HFF-Myc (cell line): ENCODE measurements around the gene ZNF638.

Source experiments
- DNase-seq: peaks from one replicate; pipeline ENCODE4 v3.0.0-alpha.2; 2011; ENCODE audit warnings: low read depth; ENCODE audit errors: extremely low read depth
- H3K4me3 ChIP-seq: replicated peaks from 2 replicates; pipeline ENCODE4 v1.5.1; 2011; ENCODE audit warnings: low read depth, mild to moderate bottlenecking, control low read depth, low read length
- TF ChIP-seq, protein P1 (sequence below): IDR thresholded peaks from 2 replicates; pipeline ENCODE4 v1.5.1; 2012; ENCODE audit warnings: mild to moderate bottlenecking, low read depth, low read length, control low read depth; ENCODE audit errors: missing control alignments

The ZNF638 gene

GRCh38 chr2:71467180-71467815 lies 135.7 kb downstream of the ZNF638 start:
- peak overlapping the region; percentile 51 for H3K4me3 ChIP-seq
- TF ChIP-seq, protein P1, sequence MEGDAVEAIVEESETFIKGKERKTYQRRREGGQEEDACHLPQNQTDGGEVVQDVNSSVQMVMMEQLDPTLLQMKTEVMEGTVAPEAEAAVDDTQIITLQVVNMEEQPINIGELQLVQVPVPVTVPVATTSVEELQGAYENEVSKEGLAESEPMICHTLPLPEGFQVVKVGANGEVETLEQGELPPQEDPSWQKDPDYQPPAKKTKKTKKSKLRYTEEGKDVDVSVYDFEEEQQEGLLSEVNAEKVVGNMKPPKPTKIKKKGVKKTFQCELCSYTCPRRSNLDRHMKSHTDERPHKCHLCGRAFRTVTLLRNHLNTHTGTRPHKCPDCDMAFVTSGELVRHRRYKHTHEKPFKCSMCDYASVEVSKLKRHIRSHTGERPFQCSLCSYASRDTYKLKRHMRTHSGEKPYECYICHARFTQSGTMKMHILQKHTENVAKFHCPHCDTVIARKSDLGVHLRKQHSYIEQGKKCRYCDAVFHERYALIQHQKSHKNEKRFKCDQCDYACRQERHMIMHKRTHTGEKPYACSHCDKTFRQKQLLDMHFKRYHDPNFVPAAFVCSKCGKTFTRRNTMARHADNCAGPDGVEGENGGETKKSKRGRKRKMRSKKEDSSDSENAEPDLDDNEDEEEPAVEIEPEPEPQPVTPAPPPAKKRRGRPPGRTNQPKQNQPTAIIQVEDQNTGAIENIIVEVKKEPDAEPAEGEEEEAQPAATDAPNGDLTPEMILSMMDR: no peak
- DNase-seq: no peak

DNA sequence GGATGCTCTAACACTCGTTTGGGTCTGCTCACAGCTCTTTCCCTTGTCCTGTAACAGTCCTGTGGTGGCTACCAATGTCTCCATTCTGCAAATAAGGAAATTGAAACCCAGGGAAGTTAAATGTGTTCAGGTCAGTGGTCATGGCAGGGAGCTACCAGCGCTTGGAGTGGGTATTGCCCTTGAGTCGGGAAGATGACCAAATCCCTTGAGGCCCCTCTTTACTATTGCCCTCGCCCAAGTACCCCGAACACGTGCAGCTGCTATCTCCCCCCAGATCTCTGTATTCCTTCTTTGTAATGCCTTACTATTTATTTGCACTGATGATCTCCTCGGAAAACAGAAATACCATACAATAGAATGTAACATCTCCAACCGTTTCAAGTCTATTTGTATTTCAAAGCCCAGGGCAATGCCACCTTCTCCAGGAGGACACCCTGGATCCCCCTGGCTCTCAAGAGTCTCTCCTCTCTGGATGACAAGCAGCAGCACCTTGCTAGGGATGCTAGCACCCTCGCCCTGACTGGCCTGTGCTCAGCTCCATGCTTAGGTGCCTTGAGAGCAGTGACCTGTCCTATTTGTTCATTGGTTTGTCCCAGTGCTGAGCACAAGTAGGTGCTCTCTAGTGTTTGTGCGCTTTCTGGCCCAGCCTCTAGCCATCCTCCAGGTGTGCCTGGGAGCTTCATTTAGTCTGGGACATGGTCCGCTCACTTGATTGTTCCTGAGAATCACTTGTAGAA lies 136.9 kb downstream of the ZNF638 start:
- no peak for DNase-seq
- TF ChIP-seq, protein P1: no peak

DNA sequence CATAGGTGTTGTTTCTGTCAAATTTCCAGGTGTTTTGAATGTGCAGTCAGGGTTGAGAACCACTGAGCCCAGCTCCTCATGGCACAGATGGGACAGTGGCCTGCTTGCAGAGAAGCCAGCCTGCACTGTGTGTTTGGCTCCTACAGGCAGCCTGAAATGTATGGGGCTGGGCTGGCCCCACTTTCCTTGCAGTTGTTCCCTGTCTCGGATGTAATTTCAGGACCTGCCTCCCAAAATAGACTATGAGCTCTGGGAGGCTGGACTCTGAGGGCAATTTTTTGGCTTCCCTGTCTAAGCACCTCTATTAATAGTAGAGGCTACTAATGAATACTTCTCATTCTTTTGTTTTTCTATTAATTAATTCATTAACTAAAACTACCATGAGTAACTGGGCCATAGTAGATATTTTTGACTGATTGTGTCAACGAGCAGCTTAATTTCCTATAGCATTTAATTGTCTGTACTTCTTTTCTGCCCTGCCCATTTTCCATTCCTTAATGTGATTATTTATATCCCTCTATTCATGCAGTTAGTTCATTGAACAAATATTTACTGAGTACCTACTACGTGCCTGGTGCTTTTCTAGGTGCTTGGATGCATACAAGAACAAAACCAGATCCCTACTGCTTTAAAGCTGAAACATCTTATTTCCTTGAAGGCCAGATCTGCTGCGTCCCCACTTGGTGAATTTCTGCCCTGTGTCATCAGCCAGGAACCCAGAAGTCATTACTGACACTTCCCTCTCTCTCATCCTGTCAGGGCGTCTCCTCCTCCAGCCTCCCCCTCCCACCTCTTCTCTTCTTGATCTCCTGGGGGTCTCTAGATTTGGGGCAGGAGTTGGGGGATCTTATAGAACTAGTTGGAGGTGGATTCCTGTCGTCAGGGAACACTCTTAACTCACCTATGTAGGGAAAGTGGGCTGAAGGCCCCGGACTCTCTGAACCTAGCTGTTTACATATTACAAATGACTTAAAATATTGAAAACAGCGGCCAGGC lies 138.1 kb downstream of the ZNF638 start:
- no peak overlapping the region for H3K4me3 ChIP-seq
- TF ChIP-seq, protein P1: no peak
- no peak for DNase-seq

More for the DNA sequence above, 136.9 kb downstream of the ZNF638 start:
- no peak overlapping the region for H3K4me3 ChIP-seq

DNA sequence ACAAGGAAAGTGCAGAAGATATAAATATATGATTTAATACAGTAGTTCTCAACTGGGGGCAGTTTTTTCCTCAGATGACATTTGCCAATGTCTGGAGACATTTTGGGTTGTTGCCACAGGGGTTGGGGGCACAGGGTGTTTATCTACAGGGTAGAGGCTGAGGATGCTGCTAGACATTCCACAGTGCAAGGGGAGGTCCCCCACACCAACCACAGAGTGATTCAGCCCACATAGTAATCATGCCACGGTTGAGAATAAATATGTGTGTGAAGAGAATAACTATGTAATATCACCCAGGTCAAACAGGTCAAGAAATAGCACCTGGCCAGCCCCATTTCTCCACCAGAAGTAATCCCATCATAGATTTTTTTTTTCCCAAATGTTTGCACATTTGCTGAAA lies 139.7 kb downstream of the ZNF638 start:
- TF ChIP-seq, protein P1: no peak
- H3K4me3 ChIP-seq: no peak overlapping the region
- DNase-seq: no peak

DNA sequence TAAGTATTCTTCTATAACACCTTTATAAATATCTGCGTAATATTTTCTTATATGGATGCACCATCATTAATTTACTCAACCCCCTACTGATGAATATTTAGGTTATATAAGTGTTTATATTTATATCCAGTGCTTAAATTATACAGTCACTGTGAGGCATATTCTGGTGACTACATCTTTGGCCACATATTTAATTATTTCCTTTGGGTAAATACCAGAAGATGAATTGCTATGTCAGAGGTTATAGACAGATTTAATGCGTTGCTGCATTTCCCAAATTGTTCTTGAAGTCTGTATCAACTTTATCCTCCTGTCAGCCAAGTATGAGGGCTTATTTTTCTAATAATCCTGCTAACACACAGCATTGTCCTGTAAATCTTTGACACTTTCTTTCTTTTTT lies 140.4 kb downstream of the ZNF638 start:
- H3K4me3 ChIP-seq: no peak overlapping the region
- no peak for DNase-seq
- TF ChIP-seq, protein P1: no peak

DNA sequence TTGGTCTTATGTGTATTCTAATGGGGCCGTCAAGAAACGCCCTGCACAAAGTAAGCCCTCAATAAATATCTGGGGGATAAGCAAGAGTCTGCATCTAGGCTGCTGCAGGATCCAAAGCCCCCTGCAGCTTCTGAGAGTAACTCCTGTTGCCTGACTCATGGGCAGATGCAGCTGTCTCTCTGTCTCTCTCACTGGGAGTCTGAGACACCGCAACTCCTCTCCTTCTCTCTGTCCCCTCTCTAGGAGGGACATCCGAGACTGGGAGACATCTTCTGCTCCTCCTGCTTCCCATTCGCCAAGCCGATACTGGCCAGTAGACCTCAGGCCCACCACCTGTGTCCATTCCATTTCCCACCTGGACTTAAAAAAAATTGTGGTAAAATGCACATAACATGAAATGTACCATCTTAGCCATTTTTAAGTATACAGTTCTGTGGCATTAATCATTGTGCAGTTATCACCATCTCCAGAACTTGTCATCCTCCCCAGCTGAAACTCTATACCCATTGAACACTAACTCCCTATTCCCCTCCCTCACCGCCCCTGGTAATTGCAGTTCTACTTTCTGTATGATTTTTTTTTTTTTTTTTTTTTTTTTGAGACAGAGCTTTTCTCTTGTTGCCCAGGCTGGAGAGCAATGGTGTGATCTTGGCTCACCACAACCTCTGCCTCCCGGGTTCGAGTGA lies 141.9 kb downstream of the ZNF638 start:
- no peak for DNase-seq
- TF ChIP-seq, protein P1: no peak
- H3K4me3 ChIP-seq: no peak overlapping the region
